T-cell (primary cell): ENCODE measurements around the gene SNED1. TPM values are rescaled to one million over a fixed set of nuclear protein-coding genes. Genes with fewer than 3 reads are reported as not detected.
A peak's percentile ranks its signal among the peaks of the same experiment; 100 is the strongest.

Experiments used
- ATAC-seq, 4 experiments: fragments of 200-7000 bp in 3 of 4; fragments of 150-1000 bp in 1 of 4; cut with Tn5 transposase; replicated peaks in 1 of 4; 1 replicate in 3 of 4; 2 replicates in 1 of 4; pipeline ENCODE4 v1.10.0; 2021; ENCODE audit warnings: moderate library complexity in 3 of 4, mild to moderate bottlenecking in 2 of 4, moderate number of reproducible peaks in 1 of 4
- CTCF ChIA-PET, 2 donors: fragments of 300-600 bp; sonication (Branson Sonifier 250); formaldehyde crosslinking; loops; one replicate each; lab custom pipeline; 2022; ENCODE audit warnings: antibody characterized with exemption in 2 of 2; lab: Charles Lee
- POLR2A ChIA-PET, 2 donors: fragments of 300-600 bp; sonication (Branson Sonifier 250); formaldehyde crosslinking; loops; one replicate each; lab custom pipeline; 2022; ENCODE audit warnings: antibody characterized with exemption in 2 of 2; lab: Charles Lee
- DNase-seq, 35 experiments: peaks; one replicate each; pipeline versions ENCODE4 v3.0.0 to v3.0.0-alpha.2; 2013 to 2023
- H3K27ac ChIP-seq: one replicate; pipeline ENCODE4 v1.5.1; 2013; ENCODE audit warnings: low read length
- H3K27me3 ChIP-seq, 2 experiments: replicated peaks in 1 of 2; 1 replicate in 1 of 2; 2 replicates in 1 of 2; pipeline versions ENCODE4 v1.6.1 to v1.7.0; 2013; ENCODE audit warnings: low read length in 1 of 2, mixed read lengths in 1 of 2; ENCODE audit not compliant: control insufficient read depth in 2 of 2, insufficient read depth in 2 of 2; ENCODE audit errors: extremely low read depth in 1 of 2
- H3K36me3 ChIP-seq, 2 donors: 1 replicate in 1 of 2; 2 replicates in 1 of 2; pipeline versions ENCODE4 v1.6.1 to v1.7.0; 2013; ENCODE audit warnings: low read length in 1 of 2; ENCODE audit not compliant: control insufficient read depth in 2 of 2, insufficient read depth in 1 of 2; ENCODE audit errors: extremely low read depth in 1 of 2
- H3K4me1 ChIP-seq, 2 experiments: 1 replicate in 1 of 2; 2 replicates in 1 of 2; pipeline versions ENCODE4 v1.6.1 to v1.7.0; 2013; ENCODE audit warnings: low read length in 2 of 2, mixed read lengths in 1 of 2; ENCODE audit not compliant: insufficient read depth in 2 of 2, control insufficient read depth in 1 of 2; ENCODE audit errors: extremely low read depth in 1 of 2
- H3K4me3 ChIP-seq, 2 donors: 1 replicate in 1 of 2; 2 replicates in 1 of 2; pipeline versions ENCODE4 v1.5.1 to v1.7.0; 2013; ENCODE audit warnings: mild to moderate bottlenecking in 2 of 2, low read length in 1 of 2, moderate library complexity in 1 of 2; ENCODE audit not compliant: control insufficient read depth in 1 of 2; ENCODE audit errors: extremely low read depth in 1 of 2
- H3K9me3 ChIP-seq: 2 replicates; pipeline ENCODE4 v1.7.0; 2013
- H3K27ac Mint-ChIP-seq, 2 donors: one replicate each; pipeline ENCODE4 v1.8.0; 2020 to 2021; ENCODE audit warnings: mild to moderate bottlenecking in 2 of 2, mixed read lengths in 2 of 2
- H3K27me3 Mint-ChIP-seq, 2 donors: one replicate each; pipeline ENCODE4 v1.8.0; 2021 to 2022; ENCODE audit warnings: mixed read lengths in 2 of 2
- H3K36me3 Mint-ChIP-seq: one replicate; pipeline ENCODE4 v1.8.0; 2021; ENCODE audit warnings: mixed read lengths
- H3K4me1 Mint-ChIP-seq, 3 donors: one replicate each; pipeline ENCODE4 v1.8.0; 2020 to 2022; ENCODE audit warnings: mixed read lengths in 3 of 3, mild to moderate bottlenecking in 1 of 3
- H3K4me3 Mint-ChIP-seq, 3 donors: one replicate each; pipeline ENCODE4 v1.8.0; 2020 to 2022; ENCODE audit warnings: mild to moderate bottlenecking in 3 of 3, mixed read lengths in 3 of 3, moderate library complexity in 3 of 3
- H3K9me3 Mint-ChIP-seq, 3 donors: one replicate each; pipeline ENCODE4 v1.8.0; 2020 to 2022; ENCODE audit warnings: mixed read lengths in 3 of 3
- WGBS: methylation state at CpG from one replicate; pipeline ENCODE4 v1.1.5; 2013; ENCODE audit warnings: missing lambda C conversion rate; ENCODE audit not compliant: insufficient coverage; 5-methylcytosine and 5-hydroxymethylcytosine counted together
- total RNA-seq, 35 experiments: library from RNA in 6 of 35; stranded (reverse) in 6 of 35; fragments of 120-200 nt in 1 of 35; gene quantifications; one replicate each; pipeline versions ENCODE4 v1.2.1 to v1.2.4 and lab custom pipeline; 2013 to 2026

SNED1 gene
- total RNA-seq, 5 donors from 2014 or later (not counting 1 experiment from before 2014, with no cell fraction given): 37.7 to 82.5 (median 69.4) TPM

DNA sequence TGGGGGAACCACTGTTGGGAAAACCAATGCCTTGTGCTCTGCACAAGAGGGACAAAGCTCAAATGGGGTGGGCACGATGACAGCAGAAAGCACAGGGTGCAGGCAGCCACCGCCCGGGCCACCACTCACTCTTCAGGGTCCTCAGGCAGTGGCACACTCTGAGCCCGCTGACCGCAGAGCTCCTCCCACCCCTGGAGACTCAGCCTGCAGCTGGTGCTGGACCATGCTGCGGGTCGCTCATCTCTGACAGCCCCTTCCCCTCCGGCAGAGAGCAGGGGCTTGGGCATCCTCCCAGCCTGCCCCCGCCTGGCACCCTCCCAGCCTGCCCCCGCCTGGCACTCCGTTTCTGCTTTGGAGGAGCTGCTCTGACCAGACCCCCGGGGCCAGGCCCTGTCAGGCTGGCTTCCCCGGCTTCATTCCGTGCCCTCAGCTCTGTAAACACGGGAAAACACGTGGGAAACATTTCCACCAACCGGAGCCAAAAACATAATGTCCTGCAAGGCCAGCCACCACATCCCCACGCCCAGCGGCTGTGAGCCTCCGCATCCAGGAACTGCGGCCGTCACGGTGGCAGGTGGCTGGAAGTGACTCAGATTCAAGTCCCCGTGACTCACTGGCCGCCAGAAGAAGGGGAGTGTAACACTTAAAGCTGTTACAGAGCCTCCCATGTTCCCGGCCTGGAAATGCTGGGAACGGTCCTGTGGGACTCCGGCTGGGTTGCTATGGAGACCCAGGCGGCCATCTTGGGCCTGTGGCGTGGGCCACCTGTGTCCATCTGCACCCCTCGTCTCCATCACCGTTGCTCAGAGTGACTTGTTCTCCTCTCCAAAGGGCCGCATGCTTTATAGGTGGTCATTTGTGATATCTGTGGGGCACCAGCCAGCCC is 6.8 kb upstream of the SNED1 start:
- ChIA-PET CTCF (interaction anchor here in 1 of 2 donors (0.6 kb wide), 1 partner anchor 676 kb away, joined by 3 read pairs; no protein-coding TSS in a partner anchor), POLR2A (no interaction called here)
- Mint-ChIP-seq H3K9me3 (no peaks in the 10 kb centered on the region), H3K4me1 (peaks cover 0 to 3% (median 1%) of the 10 kb centered on the region in 3 donors), H3K4me3 (no peak overlapping the region), H3K36me3 (no peaks in the 10 kb centered on the region), H3K27me3 (peaks cover 0 to 9% of the 10 kb centered on the region in 2 donors), H3K27ac (no peak overlapping the region)
- WGBS: 80% methylated on average over 29 of the region's 33 CpGs
- Histone ChIP-seq H3K27me3 (peaks cover 0 to 33% of the 10 kb centered on the region in 2 experiments), H3K36me3 (no peaks in the 10 kb centered on the region), H3K27ac (no peak overlapping the region), H3K9me3 (no peaks in the 10 kb centered on the region), H3K4me3 (no peak overlapping the region), H3K4me1 (peaks cover 2 to 14% of the 10 kb centered on the region in 2 experiments)
- ATAC-seq (no peak), DNase-seq (peak in 2 of 35 experiments; percentile 1 to 21)

DNA sequence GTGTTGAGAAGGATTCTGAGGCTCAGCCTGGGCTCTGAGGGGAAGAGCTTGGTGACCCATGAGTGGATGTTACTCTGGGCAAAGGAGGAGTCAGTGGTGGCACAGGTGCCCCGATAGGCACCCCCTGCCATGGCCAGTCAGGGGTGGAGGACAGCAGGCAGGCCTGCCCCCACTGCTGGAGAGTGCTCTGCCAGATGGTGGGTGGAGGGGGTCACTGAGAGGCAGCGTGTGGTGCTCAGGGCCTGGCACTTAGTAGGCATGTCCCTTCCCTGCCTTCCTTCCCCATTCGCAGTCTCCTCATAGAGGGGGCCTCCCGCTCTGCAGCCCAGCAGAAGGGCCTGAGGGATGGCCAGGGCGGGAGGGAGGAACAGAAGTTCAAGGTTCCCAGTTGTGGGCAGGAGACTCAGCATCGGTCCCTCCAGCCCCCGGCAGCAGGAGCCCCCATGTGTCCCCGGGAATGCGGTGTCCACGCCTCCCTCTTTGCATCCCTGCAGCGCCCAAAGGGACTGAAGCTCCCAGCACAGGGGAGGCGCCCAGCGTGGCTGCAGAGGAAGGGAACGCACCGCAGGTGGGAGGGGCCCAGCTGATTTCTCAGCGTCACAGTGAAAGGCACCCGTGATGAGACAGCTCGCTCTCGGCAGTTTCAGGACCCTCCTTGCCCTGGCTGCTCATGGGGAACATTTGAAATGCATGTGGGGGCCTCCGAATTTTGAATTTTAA is 5.7 kb upstream of the SNED1 start:
- no peak overlapping the region for H3K27ac Mint-ChIP-seq
- POLR2A ChIA-PET: no interaction called here
- WGBS: 57% methylated on average over 16 of the region's 20 CpGs
- H3K4me1 ChIP-seq: peaks cover 2 to 23% of the 10 kb centered on the region in 2 experiments
- H3K27me3 Mint-ChIP-seq: peaks cover 5 to 18% of the 10 kb centered on the region in 2 donors
- H3K27me3 ChIP-seq: peaks cover 0 to 40% of the 10 kb centered on the region in 2 experiments
- no peaks in the 10 kb centered on the region for H3K36me3 Mint-ChIP-seq
- peak; percentile 31 to 55 (median 38) for ATAC-seq
- H3K4me1 Mint-ChIP-seq: peaks cover 0 to 12% (median 10%) of the 10 kb centered on the region in 3 donors
- no peak overlapping the region for H3K4me3 Mint-ChIP-seq
- H3K27ac ChIP-seq: no peak overlapping the region
- CTCF ChIA-PET: interaction anchor here in 1 of 2 donors (0.6 kb wide), 1 partner anchor 674 kb away, joined by 3 read pairs; no protein-coding TSS in a partner anchor
- H3K9me3 Mint-ChIP-seq: no peaks in the 10 kb centered on the region
- peak in 2 of 35 experiments; percentile 27 to 28 for DNase-seq
- H3K36me3 ChIP-seq: no peaks in the 10 kb centered on the region
- no peak overlapping the region for H3K4me3 ChIP-seq
- H3K9me3 ChIP-seq: no peaks in the 10 kb centered on the region

DNA sequence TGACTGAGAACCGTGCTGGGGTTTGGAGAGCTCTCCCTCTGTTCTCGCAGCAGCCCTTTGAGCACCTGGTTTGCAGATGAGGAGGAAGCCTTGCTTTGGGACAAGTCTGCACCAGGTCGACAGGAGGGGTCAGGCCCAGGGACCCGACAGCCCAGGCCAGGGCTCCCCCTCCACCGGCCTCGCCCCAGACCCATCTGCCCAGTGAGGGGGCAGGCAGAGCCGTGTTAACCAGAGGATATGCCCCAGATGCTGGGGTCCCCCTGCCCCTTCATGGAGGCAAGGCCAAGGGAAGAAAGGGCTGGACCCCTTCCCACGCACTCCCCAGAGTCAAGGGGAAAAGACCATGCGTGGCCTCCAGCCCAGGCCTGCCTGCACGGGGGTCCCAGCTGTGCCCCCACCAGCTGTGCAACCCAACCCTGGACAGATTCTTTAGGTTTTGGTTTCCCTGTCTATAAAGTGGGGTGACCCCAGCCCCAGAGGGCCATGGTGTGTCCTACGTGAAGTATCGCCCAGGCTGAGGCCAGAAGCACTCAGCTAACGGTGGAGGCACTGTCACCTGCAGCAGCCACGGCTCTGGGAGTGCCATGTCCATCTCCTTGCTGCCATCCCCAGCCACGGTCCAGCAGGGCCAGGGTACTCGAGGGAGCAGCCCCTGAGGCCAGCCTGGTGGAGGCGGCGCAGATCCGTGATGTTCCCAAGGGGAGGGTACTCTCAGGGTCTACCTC is 4.8 kb upstream of the SNED1 start:
- H3K36me3 Mint-ChIP-seq: no peaks in the 10 kb centered on the region
- peaks cover 0 to 47% of the 10 kb centered on the region in 2 experiments for H3K27me3 ChIP-seq
- H3K27ac Mint-ChIP-seq: no peak overlapping the region
- no peaks in the 10 kb centered on the region for H3K36me3 ChIP-seq
- peaks cover 2 to 29% of the 10 kb centered on the region in 2 experiments for H3K4me1 ChIP-seq
- DNase-seq: peak in 1 of 35 experiments; percentile 14
- no peak overlapping the region for H3K4me3 Mint-ChIP-seq
- H3K9me3 ChIP-seq: no peaks in the 10 kb centered on the region
- no peak overlapping the region for H3K4me3 ChIP-seq
- H3K9me3 Mint-ChIP-seq: no peaks in the 10 kb centered on the region
- WGBS: 69% methylated on average over 12 of the region's 19 CpGs
- ChIA-PET CTCF (no interaction called here), POLR2A (no interaction called here)
- no peak overlapping the region for H3K27ac ChIP-seq
- peaks cover 0 to 12% (median 10%) of the 10 kb centered on the region in 3 donors for H3K4me1 Mint-ChIP-seq
- H3K27me3 Mint-ChIP-seq: peaks cover 5 to 18% of the 10 kb centered on the region in 2 donors
- ATAC-seq: no peak

DNA sequence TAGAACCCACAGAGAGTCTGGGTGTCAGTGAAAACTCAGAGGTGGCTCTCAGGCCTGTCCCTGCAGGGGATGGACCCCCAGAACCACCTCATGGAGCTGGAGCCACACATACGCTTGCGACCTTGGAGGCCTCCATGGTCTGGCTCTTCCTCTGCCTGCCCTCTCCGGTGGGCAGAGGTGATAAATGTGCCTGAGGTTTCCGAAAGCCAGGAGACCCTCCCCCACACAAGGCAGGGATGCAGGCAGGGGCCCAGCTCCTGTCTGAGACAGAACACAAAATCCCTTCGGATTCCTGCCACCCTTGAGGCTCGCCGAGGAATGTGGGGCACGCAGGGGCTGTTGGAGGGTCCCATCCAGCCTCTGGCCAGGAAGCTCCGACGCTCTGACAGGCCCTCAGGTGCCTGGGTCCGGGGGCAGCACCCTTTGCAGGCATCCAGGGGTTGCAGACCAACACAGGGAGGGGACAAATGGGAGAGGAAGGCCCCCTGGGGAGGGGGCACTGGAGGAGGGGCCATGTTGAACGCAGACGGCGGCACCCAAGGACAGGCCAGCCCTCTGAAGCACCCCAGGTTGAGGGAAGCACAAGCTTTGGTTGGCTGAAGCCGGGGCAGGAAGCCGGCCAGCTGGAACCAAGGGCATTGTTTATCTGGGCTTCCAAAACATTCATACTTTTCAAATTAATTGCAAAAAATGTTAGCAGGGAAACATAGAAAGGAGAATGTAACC is 4.1 kb upstream of the SNED1 start:
- H3K4me1 Mint-ChIP-seq: peaks cover 0 to 12% (median 10%) of the 10 kb centered on the region in 3 donors
- H3K27ac Mint-ChIP-seq: no peak overlapping the region
- 82% methylated on average over 9 of the region's 16 CpGs for WGBS
- H3K9me3 ChIP-seq: no peaks in the 10 kb centered on the region
- peaks cover 0 to 49% of the 10 kb centered on the region in 2 experiments for H3K27me3 ChIP-seq
- H3K36me3 Mint-ChIP-seq: no peaks in the 10 kb centered on the region
- H3K36me3 ChIP-seq: no peaks in the 10 kb centered on the region
- H3K9me3 Mint-ChIP-seq: no peaks in the 10 kb centered on the region
- H3K27ac ChIP-seq: no peak overlapping the region
- H3K27me3 Mint-ChIP-seq: peaks cover 5 to 18% of the 10 kb centered on the region in 2 donors
- H3K4me3 Mint-ChIP-seq: no peak overlapping the region
- H3K4me1 ChIP-seq: peaks cover 2 to 31% of the 10 kb centered on the region in 2 experiments
- DNase-seq: peak in 1 of 35 experiments; percentile 23
- ATAC-seq: no peak
- H3K4me3 ChIP-seq: no peak overlapping the region
- ChIA-PET CTCF (no interaction called here), POLR2A (no interaction called here)

DNA sequence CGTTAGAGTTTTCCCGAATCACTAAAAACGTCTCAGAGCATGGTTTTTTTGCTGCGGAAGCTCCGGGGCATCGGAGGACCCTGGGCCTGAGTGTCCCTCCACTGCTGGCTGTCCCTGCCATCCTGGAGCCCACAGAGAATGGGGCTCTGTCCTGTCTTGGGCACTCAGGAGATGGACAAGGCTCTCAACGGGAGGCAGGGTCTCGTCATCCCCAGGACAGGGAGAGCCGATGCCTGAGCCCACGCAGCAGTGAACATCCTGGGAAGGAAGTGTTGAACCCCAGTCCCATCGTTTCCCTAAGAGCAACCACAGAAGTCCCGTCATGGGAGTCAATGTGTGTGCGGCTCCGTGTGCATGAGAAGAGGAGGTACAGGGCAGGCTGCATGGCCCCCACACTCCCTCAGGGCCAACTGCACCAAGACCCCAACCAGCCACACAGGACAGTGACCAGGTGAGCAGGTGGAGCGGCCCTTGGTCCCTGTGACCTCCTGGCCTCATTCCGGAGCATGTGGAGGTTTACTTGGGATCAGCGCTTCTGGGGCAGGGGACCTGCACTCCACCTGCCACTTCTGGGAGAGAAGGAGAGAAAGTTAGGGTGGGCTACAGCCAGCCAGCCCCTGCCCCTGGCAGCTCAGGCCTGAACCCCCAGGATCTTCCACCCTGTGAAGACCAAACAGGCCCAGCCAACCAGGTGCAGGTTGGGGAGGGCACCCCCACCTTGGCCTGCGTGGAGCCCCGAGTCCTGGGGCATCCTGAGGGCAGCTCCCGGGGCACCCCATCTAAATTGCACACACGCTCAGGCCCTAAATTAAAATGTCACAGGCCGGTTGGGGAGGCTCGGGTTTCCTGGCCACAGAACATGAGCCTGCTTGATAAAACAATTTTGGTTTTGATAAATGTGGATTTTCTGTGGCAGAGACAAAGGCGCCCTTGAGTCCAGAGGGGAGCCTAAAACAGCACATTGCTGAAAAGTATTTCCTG is 3.1 kb upstream of the SNED1 start:
- Mint-ChIP-seq H3K27me3 (peaks cover 14 to 28% of the 10 kb centered on the region in 2 donors), H3K4me3 (no peak overlapping the region)
- POLR2A ChIA-PET: no interaction called here

More for the DNA sequence above, 3.1 kb upstream of the SNED1 start:
- Histone ChIP-seq H3K9me3 (no peaks in the 10 kb centered on the region), H3K36me3 (no peaks in the 10 kb centered on the region), H3K4me1 (peaks cover 2 to 38% of the 10 kb centered on the region in 2 experiments), H3K4me3 (no peak overlapping the region), H3K27ac (no peak overlapping the region), H3K27me3 (peaks cover 0 to 58% of the 10 kb centered on the region in 2 experiments)
- 73% methylated on average over 15 of the region's 24 CpGs for WGBS
- no peaks in the 10 kb centered on the region for H3K36me3 Mint-ChIP-seq
- ATAC-seq (no peak), DNase-seq (peak in 1 of 35 experiments; percentile 13)
- H3K27ac Mint-ChIP-seq: peak overlapping the region in 1 of 2 donors; percentile 58
- no peaks in the 10 kb centered on the region for H3K9me3 Mint-ChIP-seq
- CTCF ChIA-PET: no interaction called here
- H3K4me1 Mint-ChIP-seq: peaks cover 8 to 20% (median 17%) of the 10 kb centered on the region in 3 donors
